HG03558 (cell line): Measurements from ENCODE around the gene ATF6B.

Experiments
- ATAC-seq: cut with Tn5 transposase; IDR thresholded peaks from one replicate; pipeline ENCODE4 v1.9.1; 2021; ENCODE audit warnings: moderate number of reproducible peaks; ENCODE audit not compliant: unreplicated experiment; ENCODE audit errors: extremely low read depth

ATF6B gene

GRCh38 chr6:32127717-32128592, at the start of gene ATF6B:
ATF6B (minus strand) TSS chr6:32128246; CDS start chr6:32128207, 39 bp downstream.
- peak; percentile 70 for ATAC-seq

GRCh38 chr6:32177183-32177787, 49.2 kb upstream of the ATF6B start:
- ATAC-seq = no peak

- no peak for ATAC-seq
These were observed 48.6 kb upstream of the ATF6B start for GRCh38 chr6:32176476-32177182.

- ATAC-seq = no peak
These were observed 47.8 kb upstream of the ATF6B start, which contains the start of gene AGPAT1 for GRCh38 chr6:32175711-32176475. AGPAT1 (minus strand) TSS chr6:32176084; CDS start chr6:32171496, 4,588 bp downstream.

GRCh38 chr6:32175322-32175710, 47.3 kb upstream of the ATF6B start:
- no peak for ATAC-seq

- ATAC-seq = no peak
These were observed 46.4 kb upstream of the ATF6B start for GRCh38 chr6:32174416-32174815.

GRCh38 chr6:32173051-32173727, 45.1 kb upstream of the ATF6B start:
- no peak for ATAC-seq

GRCh38 chr6:32171234-32171633, 43.2 kb upstream of the ATF6B start:
- no peak for ATAC-seq

GRCh38 chr6:32170294-32170693, 42.2 kb upstream of the ATF6B start:
- no peak for ATAC-seq

GRCh38 chr6:32168807-32169591, 41.0 kb upstream of the ATF6B start:
- ATAC-seq = no peak

GRCh38 chr6:32168350-32168749, 40.3 kb upstream of the ATF6B start:
- ATAC-seq = no peak

GRCh38 chr6:32167761-32168262, 39.8 kb upstream of the ATF6B start:
- no peak for ATAC-seq

GRCh38 chr6:32167154-32167760, 39.2 kb upstream of the ATF6B start:
- no peak for ATAC-seq

GRCh38 chr6:32166411-32167061, 38.5 kb upstream of the ATF6B start:
- ATAC-seq = no peak

- ATAC-seq = no peak
These were observed 36.2 kb upstream of the ATF6B start, which contains the start of gene EGFL8 for GRCh38 chr6:32164295-32164694. EGFL8 (plus strand) TSS chr6:32164595; CDS start chr6:32166166, 1,571 bp downstream.

- ATAC-seq = no peak
These were observed 35.7 kb upstream of the ATF6B start for GRCh38 chr6:32163559-32164258.

- ATAC-seq = no peak
These were observed 30.0 kb upstream of the ATF6B start for GRCh38 chr6:32158052-32158451.
